ENCODE results near the gene SDCCAG8.

- TF ChIP-seq CTCF (IDR thresholded peaks at IDR 0.05), result no peak
- TF ChIP-seq POLR2AphosphoS5 (IDR thresholded peaks at IDR 0.05), result peak; percentile 52
Observed at GRCh38 chr1:243316366-243316989, 60.6 kb downstream of the SDCCAG8 start.
